SK-N-MC (cell line): ENCODE measurements around the gene PAK5.

ENCODE experiments used
- EZH2 ChIP-seq: fragments of 200-600 bp; sonication (generic); IDR thresholded peaks from one replicate; pipeline ENCODE4 v1.6.1; 2017; ENCODE audit warnings: antibody characterized with exemption
- POLR2AphosphoS5 ChIP-seq: IDR thresholded peaks from 2 replicates; pipeline ENCODE4 v1.6.1; 2012; ENCODE audit warnings: mild to moderate bottlenecking, low read depth, low read length, borderline replicate concordance

- no peak for TF ChIP-seq POLR2AphosphoS5
- no peak for TF ChIP-seq EZH2
Observed at GRCh38 chr20:9550871-9551270, 288.0 kb downstream of the PAK5 start.
